Common myeloid progenitor, CD34-positive (primary cell): ENCODE measurements around the gene SWT1.
"Not testable (repeated sequence)": the region's sequence is repeated elsewhere in the genome, so short reads cannot be mapped to it uniquely, and the experiment has no call there.

Experiments
- CTCF ChIA-PET: fragments of 350-600 bp; sonication (Branson Sonifier 250); formaldehyde crosslinking; loops from one replicate; lab custom pipeline; 2021; ENCODE audit warnings: antibody characterized with exemption; lab: Charles Lee
- POLR2A ChIA-PET: fragments of 350-600 bp; sonication (Branson Sonifier 250); formaldehyde crosslinking; loops from one replicate; lab custom pipeline; 2021; ENCODE audit warnings: antibody characterized with exemption; lab: Charles Lee
- DNase-seq, 3 donors: peaks; one replicate each; pipeline versions ENCODE4 v3.0.0 to v3.0.0-alpha.2; 2013
- H3K27ac ChIP-seq, 2 experiments: 1 replicate in 1 of 2; 2 replicates in 1 of 2; pipeline ENCODE4 v1.7.0; 2013; ENCODE audit warnings: inconsistent platforms in 2 of 2, low read length in 2 of 2, mild to moderate bottlenecking in 2 of 2, low read depth in 1 of 2, moderate library complexity in 1 of 2; ENCODE audit not compliant: severe bottlenecking in 2 of 2, insufficient read depth in 1 of 2, poor library complexity in 1 of 2
- H3K27me3 ChIP-seq, 5 experiments: replicated peaks in 2 of 5; 1 replicate in 3 of 5; 2 replicates in 2 of 5; pipeline versions ENCODE4 v1.6.1 to v1.7.0; 2013; ENCODE audit warnings: low read length in 4 of 5, mild to moderate bottlenecking in 2 of 5, moderate library complexity in 2 of 5, inconsistent platforms in 1 of 5; ENCODE audit not compliant: insufficient read depth in 5 of 5, control insufficient read depth in 4 of 5
- H3K36me3 ChIP-seq, 4 experiments: 1 replicate in 2 of 4; 2 replicates in 2 of 4; pipeline versions ENCODE4 v1.6.1 to v1.7.0; 2013; ENCODE audit warnings: low read length in 3 of 4, control low read depth in 1 of 4, mild to moderate bottlenecking in 1 of 4; ENCODE audit not compliant: control insufficient read depth in 4 of 4, insufficient read depth in 4 of 4
- H3K4me1 ChIP-seq, 4 experiments: 1 replicate in 3 of 4; 2 replicates in 1 of 4; pipeline versions ENCODE4 v1.6.1 to v1.7.1; 2013; ENCODE audit warnings: low read length in 3 of 4, mild to moderate bottlenecking in 3 of 4, control low read depth in 1 of 4, inconsistent platforms in 1 of 4, moderate library complexity in 1 of 4; ENCODE audit not compliant: control insufficient read depth in 4 of 4, insufficient read depth in 4 of 4; ENCODE audit errors: control extremely low read depth in 1 of 4
- H3K4me3 ChIP-seq, 7 experiments: 1 replicate in 4 of 7; 2 replicates in 3 of 7; pipeline versions ENCODE4 v1.5.1 to v1.7.0; 2013; ENCODE audit warnings: mild to moderate bottlenecking in 7 of 7, low read length in 6 of 7, moderate library complexity in 6 of 7, inconsistent platforms in 2 of 7, low read depth in 2 of 7, control low read depth in 1 of 7; ENCODE audit not compliant: insufficient read depth in 4 of 7, control insufficient read depth in 1 of 7; ENCODE audit errors: extremely low read depth in 1 of 7
- H3K9me3 ChIP-seq, 5 experiments: 1 replicate in 4 of 5; 2 replicates in 1 of 5; pipeline versions ENCODE4 v1.6.1 to v1.7.1; 2013; ENCODE audit warnings: low read length in 4 of 5, mild to moderate bottlenecking in 2 of 5, inconsistent platforms in 1 of 5, low read depth in 1 of 5, moderate library complexity in 1 of 5; ENCODE audit not compliant: control insufficient read depth in 4 of 5, insufficient read depth in 2 of 5; ENCODE audit errors: control extremely low read depth in 1 of 5
- WGBS: methylation state at CpG from one replicate; pipeline ENCODE4 v1.1.5; 2013; ENCODE audit not compliant: insufficient coverage; 5-methylcytosine and 5-hydroxymethylcytosine counted together

Gene SWT1

DNA sequence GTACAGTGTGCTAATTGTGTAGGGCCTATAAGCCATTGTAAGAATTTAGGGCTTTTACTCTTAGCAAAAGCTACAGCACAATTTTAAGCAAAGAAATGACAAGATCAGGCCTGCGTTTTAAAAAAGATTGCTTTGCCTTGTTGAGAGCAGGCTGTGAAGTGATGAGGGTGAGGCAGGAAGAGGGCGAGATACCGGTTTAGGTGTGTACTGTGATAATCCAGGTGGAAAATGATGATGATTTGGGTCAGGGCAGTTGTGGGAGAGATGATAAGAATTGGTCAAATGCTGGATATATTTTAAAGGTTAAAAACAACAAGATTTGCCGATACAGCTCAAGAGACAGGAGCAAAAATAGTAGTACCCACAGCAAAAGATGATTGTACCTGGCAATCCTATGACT is 72.0 kb downstream of the SWT1 start:
- 100% methylated on average over 3 of the region's 4 CpGs for WGBS
- no peak overlapping the region for H3K4me3 ChIP-seq
- no peaks in the 10 kb centered on the region for H3K27me3 ChIP-seq
- POLR2A ChIA-PET: no interaction called here
- peaks cover 0 to 4% (median 0%) of the 10 kb centered on the region in 5 experiments for H3K9me3 ChIP-seq
- CTCF ChIA-PET: no interaction called here
- peaks cover 0 to 2% (median 0%) of the 10 kb centered on the region in 4 experiments for H3K36me3 ChIP-seq
- no peak for DNase-seq
- H3K4me1 ChIP-seq: no peaks in the 10 kb centered on the region
- no peak overlapping the region for H3K27ac ChIP-seq

- Histone ChIP-seq H3K4me1 (no peaks in the 10 kb centered on the region), H3K36me3 (no peaks in the 10 kb centered on the region), H3K27me3 (no peaks in the 10 kb centered on the region), H3K4me3 (no peak overlapping the region), H3K9me3 (no peaks in the 10 kb centered on the region), H3K27ac (no peak overlapping the region)
- ChIA-PET POLR2A (no interaction called here), CTCF (no interaction called here)
- 100% methylated on average over 1 of the region's 2 CpGs for WGBS
- no peak for DNase-seq
These were observed 73.0 kb downstream of the SWT1 start for GRCh38 chr1:185229981-185230380.

DNA sequence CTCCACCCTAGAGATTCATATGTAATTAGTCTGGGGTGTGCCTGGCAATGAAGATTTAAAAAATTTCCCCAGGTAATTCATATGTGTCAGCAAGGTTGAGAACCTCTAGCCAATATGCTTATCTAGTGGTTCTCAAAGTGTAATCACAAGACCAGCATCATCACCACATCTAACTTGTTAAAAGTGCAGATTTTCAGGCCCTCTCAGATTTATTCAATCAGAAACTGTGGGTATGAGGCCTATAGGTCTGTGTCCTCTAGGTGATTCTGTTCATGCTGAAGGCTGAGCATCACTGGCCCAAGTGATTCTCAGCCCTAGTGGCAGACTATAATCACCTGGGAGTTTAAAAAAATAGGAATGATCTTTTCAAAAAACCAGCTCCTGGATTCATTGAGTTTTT is 75.9 kb downstream of the SWT1 start:
- no peak for DNase-seq
- no peaks in the 10 kb centered on the region for H3K9me3 ChIP-seq
- H3K4me1 ChIP-seq: no peaks in the 10 kb centered on the region
- no peak overlapping the region for H3K4me3 ChIP-seq
- no peaks in the 10 kb centered on the region for H3K27me3 ChIP-seq
- no peak overlapping the region for H3K27ac ChIP-seq
- POLR2A ChIA-PET: no interaction called here
- H3K36me3 ChIP-seq: no peaks in the 10 kb centered on the region
- CTCF ChIA-PET: no interaction called here

- CTCF ChIA-PET: interaction anchor here (1.1 kb wide), 1 partner anchor 446 kb away, joined by 3 read pairs; no protein-coding TSS in a partner anchor
- H3K4me3 ChIP-seq, H3K36me3 ChIP-seq, H3K27me3 ChIP-seq, H3K27ac ChIP-seq, H3K9me3 ChIP-seq, H3K4me1 ChIP-seq, DNase-seq, POLR2A ChIA-PET: not testable (repeated sequence)
- WGBS: no CpG with 5 or more reads among the region's 1 CpG
These were observed 77.2 kb downstream of the SWT1 start for GRCh38 chr1:185234183-185234582.

- H3K36me3 ChIP-seq, DNase-seq, CTCF ChIA-PET, H3K4me1 ChIP-seq, POLR2A ChIA-PET, H3K4me3 ChIP-seq, H3K27ac ChIP-seq, H3K9me3 ChIP-seq, H3K27me3 ChIP-seq: not testable (repeated sequence)
- 100% methylated on average over 1 of the region's 2 CpGs for WGBS
These were observed 80.2 kb downstream of the SWT1 start for GRCh38 chr1:185237176-185237575.

- ChIA-PET CTCF (interaction anchor here (0.9 to 3.3 kb wide), 5 partner anchors 13 to 442 kb away, joined by 3 to 19 read pairs (median 10); no protein-coding TSS in a partner anchor), POLR2A (no interaction called here)
- Histone ChIP-seq H3K27me3 (no peaks in the 10 kb centered on the region), H3K27ac (no peak overlapping the region), H3K4me1 (no peaks in the 10 kb centered on the region), H3K36me3 (no peaks in the 10 kb centered on the region), H3K9me3 (no peaks in the 10 kb centered on the region), H3K4me3 (no peak overlapping the region)
- WGBS: no CpG with 5 or more reads among the region's 1 CpG
- DNase-seq: no peak
These were observed 80.7 kb downstream of the SWT1 start for GRCh38 chr1:185237661-185238060.

DNA sequence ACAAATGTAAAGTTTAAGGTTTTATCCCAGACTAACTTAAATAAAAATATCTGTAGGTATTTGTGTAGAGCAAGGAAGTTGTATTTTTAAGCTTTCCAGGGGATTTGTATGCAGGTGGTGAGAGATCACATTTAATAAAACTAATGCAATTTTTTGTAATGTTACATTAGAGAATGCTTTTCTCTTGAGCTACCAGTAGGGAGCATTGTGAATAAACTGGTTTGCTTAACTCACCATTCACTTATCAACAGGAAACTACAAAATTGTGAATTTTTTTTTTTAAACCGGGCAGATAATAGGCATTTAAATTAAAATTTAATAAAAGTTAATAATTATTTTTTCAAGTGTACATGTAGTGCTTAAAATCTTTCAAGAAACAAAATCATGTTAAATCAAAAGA is 81.5 kb downstream of the SWT1 start:
- CTCF ChIA-PET: interaction anchor here (0.9 to 3.3 kb wide), 7 partner anchors 12 to 441 kb away, joined by 3 to 19 read pairs (median 7); no protein-coding TSS in a partner anchor
- Histone ChIP-seq H3K9me3 (no peaks in the 10 kb centered on the region), H3K4me1 (no peaks in the 10 kb centered on the region), H3K27ac (no peak overlapping the region), H3K4me3 (no peak overlapping the region), H3K27me3 (no peaks in the 10 kb centered on the region), H3K36me3 (no peaks in the 10 kb centered on the region)
- no CpG with 5 or more reads among the region's 1 CpG for WGBS
- peak; percentile 22 to 50 (median 33) for DNase-seq
- POLR2A ChIA-PET: no interaction called here
